HG03469 (cell line): Measurements from ENCODE around the gene POR.
"Not testable (repeated sequence)": the region's sequence is repeated elsewhere in the genome, so short reads cannot be mapped to it uniquely, and the experiment has no call there.

Experiments
- ATAC-seq: cut with Tn5 transposase; IDR thresholded peaks from one replicate; pipeline ENCODE4 v1.9.1; 2021; ENCODE audit warnings: mild to moderate bottlenecking, moderate library complexity, moderate number of reproducible peaks; ENCODE audit not compliant: unreplicated experiment

Gene POR

DNA sequence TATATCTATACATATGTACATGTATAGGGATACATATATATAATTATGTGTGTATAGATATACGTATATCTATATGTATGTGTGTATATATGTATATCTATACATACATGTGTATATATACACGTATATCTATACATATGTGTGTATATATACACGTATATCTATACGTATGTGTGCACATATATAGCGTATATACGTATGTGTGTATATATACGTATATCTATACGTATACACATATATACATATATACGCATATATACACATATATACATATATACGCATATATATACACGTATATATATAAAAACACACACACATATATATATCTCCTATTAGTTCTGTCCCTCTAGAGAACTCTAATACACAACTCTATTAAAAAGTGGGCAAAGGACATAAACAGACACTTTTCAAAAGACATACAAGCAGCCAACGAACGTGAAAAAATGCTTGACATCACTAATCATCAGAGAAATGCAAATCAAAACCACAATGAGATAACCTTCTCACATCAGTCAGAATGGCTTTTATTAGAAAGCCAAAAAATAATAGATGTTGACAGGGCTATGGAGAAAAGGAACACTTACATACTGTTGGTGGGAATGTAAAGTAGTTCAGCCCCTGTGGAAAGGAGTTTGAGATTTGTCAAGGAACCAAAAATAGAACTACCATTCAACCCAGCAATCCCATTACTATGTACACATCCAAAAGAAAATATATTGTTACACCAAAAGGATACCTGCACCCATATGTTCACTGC is 101.4 kb downstream of the POR start:
- no peak for ATAC-seq

- not testable (repeated sequence) for ATAC-seq
Observed at GRCh38 chr7:76018520-76018919, 103.6 kb downstream of the POR start.

- ATAC-seq = no peak
Observed at GRCh38 chr7:76020031-76020714, 105.2 kb downstream of the POR start.

DNA sequence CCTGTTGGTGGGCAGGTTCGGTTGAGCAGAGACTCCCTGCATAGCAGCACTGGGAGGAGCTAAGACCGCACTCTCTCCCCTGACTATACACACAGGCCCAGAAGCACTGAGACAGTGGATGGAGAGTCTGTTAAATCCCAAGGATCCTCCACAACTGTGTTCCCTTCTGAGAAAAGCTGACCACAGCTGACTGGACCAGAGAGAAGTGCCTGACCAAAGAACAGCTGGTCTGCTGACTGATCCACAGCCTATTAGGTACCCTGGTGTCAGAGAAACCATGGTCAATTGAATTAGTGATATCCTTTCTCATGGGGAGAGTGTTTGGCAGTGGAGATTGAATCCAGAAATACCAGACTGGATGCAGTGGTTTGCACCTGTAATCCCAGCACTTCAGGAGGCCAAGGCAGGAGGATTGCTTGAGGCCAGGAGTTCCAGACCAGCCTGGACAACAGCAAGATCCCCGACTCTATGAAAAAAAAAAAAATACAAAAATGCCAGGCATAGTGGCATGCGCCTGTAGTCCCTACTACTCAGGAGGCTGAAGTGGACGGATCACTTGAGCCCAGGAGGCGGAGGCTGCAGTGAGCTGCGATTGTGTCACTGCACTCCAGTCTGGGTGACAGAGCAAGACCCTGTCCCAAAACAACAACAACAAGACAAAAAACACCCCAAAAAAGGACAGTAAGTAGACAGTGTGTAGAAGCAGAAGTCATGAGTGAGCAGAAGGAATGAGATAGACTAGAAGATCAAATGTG is 107.2 kb downstream of the POR start:
- ATAC-seq = no peak

DNA sequence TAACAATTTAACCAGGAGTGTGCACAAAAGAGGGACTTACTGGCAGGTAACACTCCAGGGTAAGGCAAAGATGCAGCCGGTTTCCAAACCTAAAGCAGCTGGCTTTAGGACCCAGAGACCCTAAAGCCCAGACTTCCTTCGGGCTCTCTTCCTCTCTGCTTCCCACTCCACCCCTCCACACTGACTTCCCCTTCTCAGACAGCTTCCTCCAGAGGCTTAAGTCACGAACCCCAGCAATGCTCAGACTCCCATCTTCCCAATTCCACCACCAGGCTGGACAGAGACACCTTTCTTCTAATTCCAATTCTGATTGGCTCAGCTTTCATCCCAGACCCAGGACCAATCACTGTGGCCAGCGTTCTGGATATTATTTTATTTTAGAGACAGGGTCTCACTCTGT is 108.0 kb downstream of the POR start:
- no peak for ATAC-seq

- not testable (repeated sequence) for ATAC-seq
Observed at GRCh38 chr7:76029682-76030081, 114.7 kb downstream of the POR start.

DNA sequence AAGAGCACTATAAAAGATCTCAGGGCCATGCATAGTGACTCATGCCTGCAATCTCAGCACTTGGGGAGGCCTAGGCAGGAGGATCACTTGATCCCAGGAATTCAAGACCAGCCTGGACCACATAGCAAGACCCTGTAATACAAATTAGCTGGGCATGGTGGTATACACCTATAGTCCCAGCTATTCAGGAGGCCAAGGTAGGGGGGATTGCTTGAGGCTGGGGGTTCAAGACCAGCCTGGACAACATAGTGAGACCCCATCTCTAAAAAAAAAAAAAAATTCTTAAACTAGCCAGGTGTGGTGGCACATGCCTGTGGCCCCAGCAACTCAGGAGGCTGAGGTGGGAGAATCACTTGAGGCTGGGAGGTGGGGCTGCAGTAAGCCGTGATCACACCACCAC is 117.0 kb downstream of the POR start:
- ATAC-seq = no peak
